ENCODE data around the gene ADAP1.

- TF ChIP-seq CTCF (IDR thresholded peaks at IDR 0.05; ENCODE audit: low read length) (no peak), EZH2 (IDR thresholded peaks at IDR 0.05; ENCODE audit: borderline replicate concordance, low read length) (no peak)
Observed at GRCh38 chr7:972676-973309, 18.3 kb upstream of the ADAP1 start.
